ENCODE measurements around the gene CHD2.
"Not testable (repeated sequence)": the region's sequence is repeated elsewhere in the genome, so short reads cannot be mapped to it uniquely, and the experiment has no call there.

CHD2 gene

GRCh38 chr15:92906563-92907081 lies 6.5 kb downstream of the CHD2 start:
- peak; percentile 32 for DNase-seq

- no peak for DNase-seq
Measured at GRCh38 chr15:92907229-92907628, 7.1 kb downstream of the CHD2 start.

DNA sequence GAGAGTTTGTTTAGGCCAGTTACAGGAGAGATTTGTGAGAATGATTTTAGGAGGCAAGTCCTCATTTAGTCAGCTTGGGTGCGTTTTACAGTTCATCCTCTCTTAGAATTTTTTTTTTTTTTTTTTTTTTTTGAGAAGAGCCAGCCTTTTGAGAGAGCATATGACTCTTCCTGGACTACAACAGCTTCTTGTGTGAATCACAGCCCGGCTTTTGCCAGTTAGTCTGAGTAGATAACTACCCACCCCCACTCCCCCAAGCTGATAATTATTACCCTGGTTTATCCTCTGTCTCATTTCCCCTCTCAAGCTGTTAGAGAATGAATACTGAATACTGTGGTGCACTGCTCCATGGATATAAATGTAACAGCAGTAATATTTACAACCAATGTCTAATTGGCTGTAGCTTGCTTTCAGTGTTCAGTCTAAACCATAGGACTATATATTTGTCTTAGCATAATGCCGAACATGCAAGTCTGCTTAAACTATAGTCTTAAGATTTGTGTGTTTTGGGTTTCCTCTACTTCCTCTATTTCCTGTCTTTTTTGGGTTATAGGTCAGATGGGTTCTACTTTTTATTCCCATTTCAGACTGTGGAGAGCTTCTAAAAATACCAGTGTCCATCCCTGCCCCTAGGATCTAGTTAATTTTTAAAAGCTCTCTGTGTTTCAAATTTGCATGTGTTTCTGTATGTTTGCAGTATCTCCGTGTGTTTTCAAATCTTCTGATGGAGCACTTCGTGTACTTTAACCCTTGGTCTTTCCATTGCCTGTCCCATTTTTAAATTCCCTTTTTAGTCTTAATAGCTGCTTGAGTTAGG lies 8.0 kb downstream of the CHD2 start:
- peak; percentile 26 for DNase-seq

GRCh38 chr15:92908713-92909057 lies 8.6 kb downstream of the CHD2 start:
- DNase-seq = no peak

DNA sequence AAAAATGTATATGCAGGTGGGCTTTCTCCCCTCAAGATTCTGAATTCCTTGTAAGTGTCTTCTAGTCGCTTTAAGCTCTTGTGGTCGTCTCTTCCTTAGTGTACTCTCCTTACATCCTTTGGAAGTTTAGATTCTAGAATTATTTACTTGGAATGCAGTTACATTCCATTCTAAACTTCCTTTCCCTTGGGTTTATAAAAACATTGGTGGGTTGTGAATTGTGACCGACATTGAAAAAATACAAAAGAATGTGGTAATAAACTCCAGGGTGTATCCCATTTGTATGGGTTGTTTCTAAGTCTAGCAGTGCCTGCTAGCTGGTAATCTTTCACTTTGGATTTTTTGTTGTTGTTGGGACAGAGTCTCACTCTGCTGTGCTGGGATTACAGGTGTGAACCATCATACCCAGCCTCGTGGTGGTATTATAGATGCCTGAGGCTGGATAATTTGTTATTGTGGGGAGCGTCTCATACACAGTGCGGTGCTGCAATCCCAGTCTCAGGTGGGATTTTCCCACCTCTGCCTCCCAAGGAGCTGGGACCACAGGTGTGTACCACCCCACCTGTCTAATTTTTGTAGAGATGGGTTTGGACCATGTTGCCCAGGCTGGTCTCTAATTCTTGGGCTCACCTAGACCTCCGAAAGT lies 9.1 kb downstream of the CHD2 start:
- no peak for DNase-seq

DNA sequence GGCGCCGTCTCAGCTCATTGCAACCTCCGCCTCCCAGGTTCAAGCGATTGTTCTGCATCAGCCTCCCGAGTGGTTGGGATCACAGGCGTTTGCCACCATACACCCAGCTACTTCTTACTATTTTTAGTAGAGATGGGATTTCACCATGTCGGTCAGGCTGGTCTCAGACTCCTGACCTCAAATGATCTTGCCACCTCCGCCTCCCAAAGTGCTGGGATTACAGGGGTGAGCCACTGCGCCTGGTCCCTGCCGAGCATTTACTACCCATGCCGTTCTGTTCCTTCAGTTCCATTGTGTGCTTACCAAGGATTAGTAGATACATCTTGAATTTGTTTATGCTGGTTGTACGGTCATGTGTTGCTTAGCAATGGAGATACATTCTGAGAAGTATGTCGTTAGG lies 10.3 kb downstream of the CHD2 start:
- DNase-seq = no peak

GRCh38 chr15:92914103-92914499 lies 14.0 kb downstream of the CHD2 start:
- no peak for DNase-seq

DNA sequence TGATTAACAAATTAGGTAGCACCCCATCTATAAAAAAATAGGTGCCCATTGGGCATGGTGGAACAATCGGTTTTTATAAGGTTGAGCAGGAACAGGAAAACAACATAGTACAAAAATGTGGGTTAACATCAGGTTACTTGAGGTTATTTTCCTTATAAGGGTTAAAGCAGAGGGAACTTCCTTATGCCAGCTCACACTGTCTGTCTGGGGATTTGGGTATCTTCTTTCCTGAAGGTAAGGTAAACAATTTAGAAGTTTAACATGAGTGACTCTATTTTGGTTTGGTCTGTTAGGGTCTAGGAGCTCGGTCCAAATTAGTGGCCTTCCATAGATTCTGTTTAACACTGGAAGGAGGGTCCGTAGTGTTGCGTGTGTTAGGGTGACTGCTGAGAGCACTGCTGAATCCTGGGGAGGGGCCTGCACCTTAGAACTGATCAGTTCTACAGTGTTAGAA lies 14.7 kb downstream of the CHD2 start:
- no peak for DNase-seq

GRCh38 chr15:92915766-92916435 lies 15.8 kb downstream of the CHD2 start:
- no peak for DNase-seq

GRCh38 chr15:92917598-92918407 lies 17.7 kb downstream of the CHD2 start:
- DNase-seq = peak; percentile 92

DNA sequence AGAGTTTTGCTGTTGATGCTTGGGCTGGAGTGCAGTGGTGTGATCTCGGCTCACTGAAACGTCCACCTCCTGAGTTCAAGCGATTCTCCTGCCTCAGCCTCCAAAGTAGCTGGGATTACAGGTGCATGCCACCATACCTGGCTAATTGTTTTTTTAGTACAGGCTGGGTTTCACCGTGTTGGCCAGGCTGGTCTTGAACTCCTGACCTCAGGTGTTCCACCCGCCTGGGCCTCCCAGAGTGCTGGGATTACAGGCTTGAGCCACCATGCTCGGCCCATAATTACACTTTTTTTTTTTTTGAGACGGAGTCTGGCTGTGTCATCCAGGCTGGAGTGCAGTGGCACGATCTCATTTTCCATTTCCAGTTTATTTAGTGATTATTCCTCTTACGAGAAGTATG lies 18.8 kb downstream of the CHD2 start:
- not testable (repeated sequence) for DNase-seq

- no peak for DNase-seq
Measured at GRCh38 chr15:92920595-92921161, 20.6 kb downstream of the CHD2 start.

- DNase-seq = no peak
Measured at GRCh38 chr15:92921215-92922131, 21.3 kb downstream of the CHD2 start.

DNA sequence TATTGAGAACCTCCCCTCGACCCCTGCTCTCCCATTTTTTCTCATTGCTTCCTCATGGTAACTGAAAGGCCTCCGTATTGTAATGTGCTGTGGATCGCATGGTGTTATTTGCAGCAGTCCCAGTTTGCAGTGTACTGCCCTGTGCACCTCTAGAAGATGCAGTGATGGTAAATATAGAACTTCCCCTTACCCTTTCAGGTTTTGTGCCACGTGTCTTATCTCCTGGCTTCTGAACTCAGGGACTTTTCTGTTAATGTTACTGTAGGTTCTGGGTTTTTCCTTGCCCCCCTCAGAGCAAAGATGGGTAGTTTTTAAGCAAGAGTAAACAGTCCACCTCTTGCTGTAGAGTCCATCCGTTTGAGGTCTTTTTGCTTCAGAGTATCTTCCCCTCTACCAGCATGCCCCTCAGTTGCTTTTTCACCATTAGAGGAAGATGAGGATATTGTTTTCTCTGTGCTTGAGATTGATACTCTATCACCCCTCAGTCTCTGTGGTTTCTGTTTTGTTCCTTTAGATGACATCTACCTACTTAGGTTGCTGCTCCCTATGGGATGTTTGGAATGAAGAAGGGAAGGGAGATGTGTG lies 22.4 kb downstream of the CHD2 start:
- no peak for DNase-seq

- no peak for DNase-seq
Measured at GRCh38 chr15:92924216-92924615, 24.1 kb downstream of the CHD2 start.

- DNase-seq = no peak
Measured at GRCh38 chr15:92925454-92925853, 25.3 kb downstream of the CHD2 start.

- no peak for DNase-seq
Measured at GRCh38 chr15:92928225-92928750, 28.2 kb downstream of the CHD2 start.

DNA sequence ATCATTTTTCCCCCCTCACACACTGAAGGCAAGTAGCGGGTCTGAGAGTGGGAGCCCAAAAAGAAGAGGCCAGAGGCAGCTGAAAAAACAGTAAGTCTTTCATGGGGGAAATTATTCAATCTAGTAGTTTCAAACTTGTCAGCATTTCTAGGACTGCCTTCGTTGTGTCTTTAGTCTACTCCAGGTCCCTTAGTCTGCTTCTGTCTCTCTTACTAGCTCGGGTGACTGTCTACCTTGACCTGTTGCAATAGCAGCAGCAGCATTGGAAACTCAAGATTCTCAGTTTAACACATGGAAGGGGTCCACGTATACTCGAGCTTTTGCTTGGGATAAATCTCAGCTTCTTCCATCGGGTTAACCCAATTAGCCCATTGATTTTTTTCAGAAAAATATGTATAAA lies 28.9 kb downstream of the CHD2 start:
- no peak for DNase-seq

- DNase-seq = no peak
Measured at GRCh38 chr15:92930054-92930621, 30.0 kb downstream of the CHD2 start.

DNA sequence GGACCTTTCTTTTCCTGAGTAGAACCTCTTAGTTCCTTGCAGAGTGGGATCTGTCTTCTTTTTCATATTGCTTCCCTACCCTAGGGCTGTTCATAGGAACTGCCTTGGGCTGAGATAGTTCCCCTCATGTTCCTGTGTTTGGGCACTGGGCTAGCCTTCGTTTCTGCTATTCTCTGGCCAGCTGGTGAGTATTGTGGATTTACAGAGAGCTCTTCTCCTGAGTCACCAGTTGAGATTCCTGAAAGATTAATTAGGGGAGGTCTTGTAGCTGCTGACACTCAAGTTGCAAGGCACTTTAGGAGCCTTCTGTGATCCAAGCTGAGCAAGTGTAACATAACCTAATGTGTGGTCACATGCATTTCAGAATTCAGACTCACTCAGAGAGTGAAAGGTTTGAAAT lies 30.7 kb downstream of the CHD2 start:
- DNase-seq = no peak

All from activated gamma-delta T cell treated with Interleukin-2 at 50 U/mL for 16 hours (primary cell).